WTC11 (cell line): ENCODE measurements around the gene ABLIM2. TPM values are rescaled to one million over a fixed set of nuclear protein-coding genes. Genes with fewer than 3 reads are reported as not detected.
A peak's percentile ranks its signal among the peaks of the same experiment; 100 is the strongest.

Experiments
- ATAC-seq: fragments of 200-7000 bp; cut with Tn5 transposase; 2 replicates; pipeline ENCODE4 v1.10.0; 2021; ENCODE audit warnings: mild to moderate bottlenecking, moderate library complexity
- CTCF ChIA-PET: fragments of 300-600 bp; sonication (Branson Sonifier 250); formaldehyde crosslinking; loops from one replicate; lab custom pipeline; 2021; ENCODE audit warnings: antibody characterized with exemption; lab: Charles Lee
- POLR2A ChIA-PET: fragments of 350-600 bp; sonication (Branson Sonifier 250); formaldehyde crosslinking; loops from one replicate; lab custom pipeline; 2021; ENCODE audit warnings: antibody characterized with exemption; lab: Charles Lee
- DNase-seq: peaks from one replicate; pipeline ENCODE4 v3.0.0; 2021; ENCODE audit warnings: low spot score
- H3K27ac Mint-ChIP-seq: 2 replicates; pipeline ENCODE4 v1.8.0; 2021; ENCODE audit warnings: mixed read lengths
- H3K27me3 Mint-ChIP-seq: 2 replicates; pipeline ENCODE4 v1.8.0; 2021; ENCODE audit warnings: low read depth, mild to moderate bottlenecking, moderate library complexity, mixed read lengths
- H3K36me3 Mint-ChIP-seq: 2 replicates; pipeline ENCODE4 v1.8.0; 2021; ENCODE audit warnings: mixed read lengths
- H3K4me1 Mint-ChIP-seq: 2 replicates; pipeline ENCODE4 v1.8.0; 2022; ENCODE audit warnings: mixed read lengths
- H3K4me3 Mint-ChIP-seq: 2 replicates; pipeline ENCODE4 v1.8.0; 2021; ENCODE audit warnings: mild to moderate bottlenecking, moderate library complexity, mixed read lengths
- H3K9me3 Mint-ChIP-seq: 2 replicates; pipeline ENCODE4 v1.8.0; 2021; ENCODE audit warnings: mixed read lengths
- HMGA2 ChIP-seq: fragments of 250-450 bp; sonication (Bioruptor Pico); IDR thresholded peaks from 2 replicates; pipeline ENCODE4 v1.4.0; 2021; ENCODE audit warnings: mild to moderate bottlenecking, moderate library complexity
- IRF2 ChIP-seq: sonication (generic); formaldehyde crosslinking; IDR thresholded peaks from 2 replicates; pipeline ENCODE4 v1.8.0; 2022; ENCODE audit warnings: low read depth, missing genetic modification reagents, borderline replicate concordance
- JUN ChIP-seq: sonication (generic); formaldehyde crosslinking; IDR thresholded peaks from 2 replicates; pipeline ENCODE4 v1.8.0; 2023; ENCODE audit warnings: mild to moderate bottlenecking, missing genetic modification reagents
- MYBL2 ChIP-seq: sonication (generic); formaldehyde crosslinking; IDR thresholded peaks from 2 replicates; pipeline ENCODE4 v1.8.1; 2023; ENCODE audit warnings: mild to moderate bottlenecking, moderate library complexity, missing genetic modification reagents
- NFATC4 ChIP-seq: fragments of 250-450 bp; sonication (Bioruptor Pico); IDR thresholded peaks from 2 replicates; pipeline ENCODE4 v1.9.0; 2021; ENCODE audit warnings: mild to moderate bottlenecking
- NR3C1 ChIP-seq: sonication (generic); formaldehyde crosslinking; conservative IDR thresholded peaks from 2 replicates; pipeline ENCODE4 v1.8.1; 2023; ENCODE audit warnings: low read depth, mild to moderate bottlenecking, missing genetic modification reagents
- RORB ChIP-seq: fragments of 250-450 bp; sonication (Bioruptor Pico); IDR thresholded peaks from 2 replicates; pipeline ENCODE4 v1.9.0; 2021; ENCODE audit warnings: mild to moderate bottlenecking
- SP1 ChIP-seq: sonication (generic); formaldehyde crosslinking; conservative IDR thresholded peaks from 2 replicates; pipeline ENCODE4 v1.8.1; 2022; ENCODE audit warnings: missing genetic modification reagents
- TCF7 ChIP-seq: sonication (generic); formaldehyde crosslinking; IDR thresholded peaks from 2 replicates; pipeline ENCODE4 v1.8.0; 2022; ENCODE audit warnings: mild to moderate bottlenecking, low read depth, missing genetic modification reagents, moderate library complexity
- TEAD4 ChIP-seq: sonication (generic); formaldehyde crosslinking; IDR thresholded peaks from 2 replicates; pipeline ENCODE4 v1.8.0; 2022; ENCODE audit warnings: mild to moderate bottlenecking, missing genetic modification reagents
- ZBTB21 ChIP-seq: sonication (generic); formaldehyde crosslinking; IDR thresholded peaks from 2 replicates; pipeline ENCODE4 v1.8.1; 2023; ENCODE audit warnings: mild to moderate bottlenecking, missing genetic modification reagents, borderline replicate concordance
- ZNF317 ChIP-seq: sonication (generic); formaldehyde crosslinking; IDR thresholded peaks from 2 replicates; pipeline ENCODE4 v1.8.1; 2023; ENCODE audit warnings: low read depth, mild to moderate bottlenecking, moderate library complexity, missing genetic modification reagents, borderline replicate concordance
- ZNF671 ChIP-seq: fragments of 250-450 bp; sonication (Bioruptor Pico); IDR thresholded peaks from 2 replicates; pipeline ENCODE4 v1.8.0; 2021; ENCODE audit warnings: mild to moderate bottlenecking
- total RNA-seq: library from RNA; stranded (reverse); gene quantifications from 3 replicates; pipeline ENCODE4 v1.2.3, GENCODE V29; 2021
- TF ChIP-seq, protein P1 (sequence below): fragments of 250-450 bp; sonication (Bioruptor Pico); IDR thresholded peaks from 2 replicates; pipeline ENCODE4 v1.8.0; 2021; ENCODE audit warnings: mild to moderate bottlenecking
- TF ChIP-seq, protein P2 (sequence below): sonication (generic); formaldehyde crosslinking; IDR thresholded peaks from 2 replicates; pipeline ENCODE4 v1.8.1; 2022; ENCODE audit warnings: mild to moderate bottlenecking, missing genetic modification reagents, moderate library complexity, borderline replicate concordance
- TF ChIP-seq, protein P3 (sequence below): sonication (generic); formaldehyde crosslinking; conservative IDR thresholded peaks from 2 replicates; pipeline ENCODE4 v1.8.1; 2022; ENCODE audit warnings: mild to moderate bottlenecking, missing genetic modification reagents
- TF ChIP-seq, protein P4 (sequence below): sonication (generic); formaldehyde crosslinking; IDR thresholded peaks from 2 replicates; pipeline ENCODE4 v1.8.1; 2022; ENCODE audit warnings: low read depth, mild to moderate bottlenecking, moderate library complexity, missing genetic modification reagents, borderline replicate concordance
- TF ChIP-seq, protein P5 (sequence below): sonication (generic); formaldehyde crosslinking; IDR thresholded peaks from 2 replicates; pipeline ENCODE4 v1.8.0; 2022; ENCODE audit warnings: mild to moderate bottlenecking, missing genetic modification reagents
- TF ChIP-seq, protein P6 (sequence below): fragments of 250-450 bp; sonication (Bioruptor Pico); IDR thresholded peaks from 2 replicates; pipeline ENCODE4 v2.1.2; 2022; ENCODE audit warnings: mild to moderate bottlenecking, moderate library complexity
- TF ChIP-seq, protein P7 (sequence below): fragments of 250-450 bp; sonication (Bioruptor Pico); conservative IDR thresholded peaks from 2 replicates; pipeline ENCODE4 v1.9.0; 2021; ENCODE audit warnings: mild to moderate bottlenecking
- TF ChIP-seq, protein P8 (sequence below): sonication (generic); formaldehyde crosslinking; IDR thresholded peaks from 2 replicates; pipeline ENCODE4 v1.8.0; 2022; ENCODE audit warnings: mild to moderate bottlenecking, missing genetic modification reagents

The ABLIM2 gene
- total RNA-seq, 1 experiment from 2014 or later: 2.6 TPM

DNA sequence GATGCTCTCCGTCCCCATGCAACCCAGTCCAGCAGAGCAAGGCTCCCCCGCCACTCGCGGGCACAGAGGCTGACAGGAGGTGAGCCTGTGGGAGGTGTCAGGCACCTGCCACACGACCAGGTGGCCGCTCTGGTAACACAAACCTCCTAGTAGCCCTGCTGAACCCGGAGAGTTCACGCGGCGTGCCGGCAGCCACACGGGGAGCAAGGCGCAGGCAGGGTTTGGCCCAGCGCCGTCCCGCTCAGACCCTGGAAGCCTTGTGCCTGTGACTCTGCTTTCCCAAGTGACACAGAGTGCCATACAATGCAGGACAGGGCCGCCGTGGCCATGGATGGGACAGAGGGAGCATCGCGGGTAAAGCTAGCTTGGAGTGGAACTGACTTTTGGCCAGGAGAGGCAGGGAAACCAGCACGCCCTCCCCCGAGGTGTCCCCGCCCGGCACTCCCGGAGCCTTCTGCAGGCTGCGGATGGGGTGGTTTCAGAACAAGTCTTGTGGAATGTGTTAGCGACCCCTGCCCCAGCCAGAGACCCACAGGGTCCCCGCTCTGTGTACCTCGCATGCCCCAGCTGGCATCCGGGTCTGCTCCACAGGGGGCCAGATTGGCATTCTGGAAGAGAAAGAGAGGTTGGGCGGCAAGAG lies 174.2 kb downstream of the ABLIM2 start:
- Mint-ChIP-seq H3K9me3 (peaks cover 6% of the 10 kb centered on the region; the same call in 1 of the 2 replicates), H3K27ac (no peak overlapping the region), H3K36me3 (peaks cover 6% of the 10 kb centered on the region), H3K4me3 (no peak overlapping the region), H3K4me1 (peaks cover 37% of the 10 kb centered on the region), H3K27me3 (no peaks in the 10 kb centered on the region; the same call in 1 of the 2 replicates)
- TF ChIP-seq, protein P1, sequence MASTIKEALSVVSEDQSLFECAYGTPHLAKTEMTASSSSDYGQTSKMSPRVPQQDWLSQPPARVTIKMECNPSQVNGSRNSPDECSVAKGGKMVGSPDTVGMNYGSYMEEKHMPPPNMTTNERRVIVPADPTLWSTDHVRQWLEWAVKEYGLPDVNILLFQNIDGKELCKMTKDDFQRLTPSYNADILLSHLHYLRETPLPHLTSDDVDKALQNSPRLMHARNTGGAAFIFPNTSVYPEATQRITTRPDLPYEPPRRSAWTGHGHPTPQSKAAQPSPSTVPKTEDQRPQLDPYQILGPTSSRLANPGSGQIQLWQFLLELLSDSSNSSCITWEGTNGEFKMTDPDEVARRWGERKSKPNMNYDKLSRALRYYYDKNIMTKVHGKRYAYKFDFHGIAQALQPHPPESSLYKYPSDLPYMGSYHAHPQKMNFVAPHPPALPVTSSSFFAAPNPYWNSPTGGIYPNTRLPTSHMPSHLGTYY (CRISPR knock-in tag): no peak
- TF ChIP-seq ZNF671 (no peak), TCF7 (CRISPR knock-in tag) (no peak), TEAD4 (CRISPR knock-in tag) (no peak), IRF2 (CRISPR knock-in tag) (no peak), NFATC4 (CRISPR knock-in tag) (no peak), MYBL2 (CRISPR knock-in tag) (no peak), HMGA2 (CRISPR knock-in tag) (no peak)
- TF ChIP-seq, protein P2, sequence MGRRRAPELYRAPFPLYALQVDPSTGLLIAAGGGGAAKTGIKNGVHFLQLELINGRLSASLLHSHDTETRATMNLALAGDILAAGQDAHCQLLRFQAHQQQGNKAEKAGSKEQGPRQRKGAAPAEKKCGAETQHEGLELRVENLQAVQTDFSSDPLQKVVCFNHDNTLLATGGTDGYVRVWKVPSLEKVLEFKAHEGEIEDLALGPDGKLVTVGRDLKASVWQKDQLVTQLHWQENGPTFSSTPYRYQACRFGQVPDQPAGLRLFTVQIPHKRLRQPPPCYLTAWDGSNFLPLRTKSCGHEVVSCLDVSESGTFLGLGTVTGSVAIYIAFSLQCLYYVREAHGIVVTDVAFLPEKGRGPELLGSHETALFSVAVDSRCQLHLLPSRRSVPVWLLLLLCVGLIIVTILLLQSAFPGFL: no peak
- TF ChIP-seq, protein P3, sequence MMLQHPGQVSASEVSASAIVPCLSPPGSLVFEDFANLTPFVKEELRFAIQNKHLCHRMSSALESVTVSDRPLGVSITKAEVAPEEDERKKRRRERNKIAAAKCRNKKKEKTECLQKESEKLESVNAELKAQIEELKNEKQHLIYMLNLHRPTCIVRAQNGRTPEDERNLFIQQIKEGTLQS (CRISPR knock-in tag): no peak
- TF ChIP-seq, protein P4, sequence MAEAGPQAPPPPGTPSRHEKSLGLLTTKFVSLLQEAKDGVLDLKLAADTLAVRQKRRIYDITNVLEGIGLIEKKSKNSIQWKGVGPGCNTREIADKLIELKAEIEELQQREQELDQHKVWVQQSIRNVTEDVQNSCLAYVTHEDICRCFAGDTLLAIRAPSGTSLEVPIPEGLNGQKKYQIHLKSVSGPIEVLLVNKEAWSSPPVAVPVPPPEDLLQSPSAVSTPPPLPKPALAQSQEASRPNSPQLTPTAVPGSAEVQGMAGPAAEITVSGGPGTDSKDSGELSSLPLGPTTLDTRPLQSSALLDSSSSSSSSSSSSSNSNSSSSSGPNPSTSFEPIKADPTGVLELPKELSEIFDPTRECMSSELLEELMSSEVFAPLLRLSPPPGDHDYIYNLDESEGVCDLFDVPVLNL: no peak
- ChIA-PET CTCF (interaction anchor here (0.9 to 6.1 kb wide), 4 partner anchors 46 to 223 kb away, joined by 3 to 116 read pairs (median 6); no protein-coding TSS in a partner anchor), POLR2A (interaction anchor here (0.6 kb wide), 1 partner anchor 143 kb away, joined by 4 read pairs; no protein-coding TSS in a partner anchor)
- DNase-seq: no peak
- ATAC-seq: no peak

DNA sequence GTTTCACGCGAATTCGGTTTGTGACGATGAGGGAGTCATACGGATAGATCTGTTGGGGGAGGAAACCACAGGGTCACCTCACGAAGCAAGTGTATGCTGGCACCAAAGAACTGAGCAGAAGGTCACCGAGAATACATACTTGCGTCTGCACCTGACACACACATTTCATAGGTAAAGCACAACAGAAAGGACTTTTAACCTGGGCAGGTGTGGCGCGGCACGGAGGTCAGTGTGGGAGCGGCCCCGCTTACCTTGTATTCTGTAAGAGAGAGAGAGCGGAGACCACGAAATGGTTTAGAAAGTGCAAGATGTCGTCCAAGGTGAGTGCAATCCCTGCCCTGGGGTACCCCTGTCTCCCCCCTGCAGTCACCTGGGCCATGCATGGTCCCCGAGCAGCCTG lies 175.3 kb downstream of the ABLIM2 start:
- no peak overlapping the region for H3K4me3 Mint-ChIP-seq
- H3K9me3 Mint-ChIP-seq: peaks cover 6% of the 10 kb centered on the region; the same call in 1 of the 2 replicates
- peaks cover 48% of the 10 kb centered on the region for H3K4me1 Mint-ChIP-seq
- no peak for DNase-seq
- H3K27ac Mint-ChIP-seq: 0 out of 2 replicates have a peak overlapping the region, but pooled peaks have one; percentile 10
- CTCF ChIA-PET: interaction anchor here (0.8 to 6.1 kb wide), 4 partner anchors 45 to 222 kb away, joined by 3 to 116 read pairs (median 7); no protein-coding TSS in a partner anchor
- no peaks in the 10 kb centered on the region; the same call in 1 of the 2 replicates for H3K27me3 Mint-ChIP-seq
- TF ChIP-seq ZBTB21 (no peak), RORB (CRISPR knock-in tag) (no peak), SP1 (no peak), ZNF317 (no peak), NR3C1 (no peak), JUN (CRISPR knock-in tag) (no peak), NFATC4 (CRISPR knock-in tag) (no peak)
- TF ChIP-seq, protein P5, sequence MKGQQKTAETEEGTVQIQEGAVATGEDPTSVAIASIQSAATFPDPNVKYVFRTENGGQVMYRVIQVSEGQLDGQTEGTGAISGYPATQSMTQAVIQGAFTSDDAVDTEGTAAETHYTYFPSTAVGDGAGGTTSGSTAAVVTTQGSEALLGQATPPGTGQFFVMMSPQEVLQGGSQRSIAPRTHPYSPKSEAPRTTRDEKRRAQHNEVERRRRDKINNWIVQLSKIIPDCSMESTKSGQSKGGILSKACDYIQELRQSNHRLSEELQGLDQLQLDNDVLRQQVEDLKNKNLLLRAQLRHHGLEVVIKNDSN: no peak
- TF ChIP-seq, protein P6, sequence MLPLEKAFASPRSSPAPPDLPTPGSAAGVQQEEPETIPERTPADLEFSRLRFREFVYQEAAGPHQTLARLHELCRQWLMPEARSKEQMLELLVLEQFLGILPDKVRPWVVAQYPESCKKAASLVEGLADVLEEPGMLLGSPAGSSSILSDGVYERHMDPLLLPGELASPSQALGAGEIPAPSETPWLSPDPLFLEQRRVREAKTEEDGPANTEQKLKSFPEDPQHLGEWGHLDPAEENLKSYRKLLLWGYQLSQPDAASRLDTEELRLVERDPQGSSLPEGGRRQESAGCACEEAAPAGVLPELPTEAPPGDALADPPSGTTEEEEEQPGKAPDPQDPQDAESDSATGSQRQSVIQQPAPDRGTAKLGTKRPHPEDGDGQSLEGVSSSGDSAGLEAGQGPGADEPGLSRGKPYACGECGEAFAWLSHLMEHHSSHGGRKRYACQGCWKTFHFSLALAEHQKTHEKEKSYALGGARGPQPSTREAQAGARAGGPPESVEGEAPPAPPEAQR: no peak
- TF ChIP-seq, protein P7, sequence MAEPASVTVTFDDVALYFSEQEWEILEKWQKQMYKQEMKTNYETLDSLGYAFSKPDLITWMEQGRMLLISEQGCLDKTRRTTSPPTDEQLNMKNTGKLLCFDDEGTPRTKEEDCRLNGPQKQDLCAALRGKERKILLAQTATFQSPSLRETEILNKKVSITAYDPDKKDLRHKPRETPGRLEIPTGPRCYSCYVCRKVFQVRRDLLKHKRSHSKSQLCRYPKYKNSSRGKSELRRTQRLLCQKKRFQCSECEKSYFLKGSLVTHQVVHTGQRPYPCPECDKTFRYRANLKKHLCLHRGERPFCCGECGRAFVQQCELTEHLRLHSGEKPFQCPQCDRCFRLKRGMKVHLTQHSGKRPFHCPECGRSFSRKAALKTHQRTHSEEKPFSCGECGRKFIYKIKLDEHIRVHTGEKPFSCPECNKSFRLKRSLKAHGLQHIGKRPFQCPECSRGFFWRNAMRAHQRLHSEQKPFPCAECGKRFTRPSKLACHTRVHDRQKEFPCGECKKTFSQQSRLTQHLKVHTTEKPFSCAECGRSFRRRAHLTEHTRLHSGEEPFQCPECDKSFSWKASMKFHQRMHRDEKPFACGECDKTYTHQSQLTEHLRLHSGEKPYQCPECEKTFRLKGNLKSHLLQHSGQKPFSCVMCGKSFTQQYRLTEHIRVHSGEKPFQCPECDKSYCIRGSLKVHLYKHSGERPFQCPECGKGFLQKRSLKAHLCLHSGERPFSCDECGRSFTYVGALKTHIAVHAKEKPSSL (CRISPR knock-in tag): no peak
- TF ChIP-seq, protein P3 (CRISPR knock-in tag): no peak
- TF ChIP-seq, protein P8, sequence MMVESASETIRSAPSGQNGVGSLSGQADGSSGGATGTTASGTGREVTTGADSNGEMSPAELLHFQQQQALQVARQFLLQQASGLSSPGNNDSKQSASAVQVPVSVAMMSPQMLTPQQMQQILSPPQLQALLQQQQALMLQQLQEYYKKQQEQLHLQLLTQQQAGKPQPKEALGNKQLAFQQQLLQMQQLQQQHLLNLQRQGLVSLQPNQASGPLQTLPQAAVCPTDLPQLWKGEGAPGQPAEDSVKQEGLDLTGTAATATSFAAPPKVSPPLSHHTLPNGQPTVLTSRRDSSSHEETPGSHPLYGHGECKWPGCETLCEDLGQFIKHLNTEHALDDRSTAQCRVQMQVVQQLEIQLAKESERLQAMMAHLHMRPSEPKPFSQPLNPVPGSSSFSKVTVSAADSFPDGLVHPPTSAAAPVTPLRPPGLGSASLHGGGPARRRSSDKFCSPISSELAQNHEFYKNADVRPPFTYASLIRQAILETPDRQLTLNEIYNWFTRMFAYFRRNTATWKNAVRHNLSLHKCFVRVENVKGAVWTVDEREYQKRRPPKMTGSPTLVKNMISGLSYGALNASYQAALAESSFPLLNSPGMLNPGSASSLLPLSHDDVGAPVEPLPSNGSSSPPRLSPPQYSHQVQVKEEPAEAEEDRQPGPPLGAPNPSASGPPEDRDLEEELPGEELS (CRISPR knock-in tag): no peak
- TF ChIP-seq, all 79 proteins: peak for 0
- peaks cover 6% of the 10 kb centered on the region for H3K36me3 Mint-ChIP-seq
- POLR2A ChIA-PET: no interaction called here
- ATAC-seq: no peak
